Naive thymus-derived CD4-positive, alpha-beta T cell (primary cell): Measurements from ENCODE around the gene LENG1. TPM values are rescaled to one million over a fixed set of nuclear protein-coding genes. Genes with fewer than 3 reads are reported as not detected.

Source experiments
- ATAC-seq: fragments of 150-1000 bp; cut with Tn5 transposase; 2 replicates; pipeline ENCODE4 v1.10.0; 2021; ENCODE audit warnings: mild to moderate bottlenecking, moderate library complexity
- CTCF ChIA-PET: fragments of 350-600 bp; sonication (Branson Sonifier 250); formaldehyde crosslinking; loops from one replicate; lab custom pipeline; 2021; ENCODE audit warnings: antibody characterized with exemption; lab: Charles Lee
- POLR2A ChIA-PET: fragments of 350-600 bp; sonication (Branson Sonifier 250); formaldehyde crosslinking; loops from one replicate; lab custom pipeline; 2021; ENCODE audit warnings: antibody characterized with exemption, inconsistent platforms; lab: Charles Lee
- DNase-seq, 9 donors: peaks; one replicate each; pipeline versions ENCODE4 v3.0.0 to v3.0.0-alpha.2; 2020 to 2022; ENCODE audit warnings: mixed read lengths in 1 of 9
- H3K27ac ChIP-seq: one replicate; pipeline ENCODE4 v1.7.0; 2013; ENCODE audit warnings: mild to moderate bottlenecking, low read depth, low read length, moderate library complexity
- H3K27me3 ChIP-seq, 2 donors: one replicate each; pipeline ENCODE4 v1.7.0; 2013; ENCODE audit warnings: low read length in 2 of 2, mild to moderate bottlenecking in 2 of 2, moderate library complexity in 2 of 2; ENCODE audit not compliant: control insufficient read depth in 2 of 2, insufficient read depth in 2 of 2
- H3K36me3 ChIP-seq, 3 experiments: 1 replicate in 2 of 3; 2 replicates in 1 of 3; pipeline ENCODE4 v1.7.0; 2013; ENCODE audit warnings: low read length in 3 of 3, mild to moderate bottlenecking in 3 of 3, moderate library complexity in 1 of 3; ENCODE audit not compliant: insufficient read depth in 3 of 3, control insufficient read depth in 2 of 3
- H3K4me1 ChIP-seq, 2 donors: one replicate each; pipeline ENCODE4 v1.7.0; 2013; ENCODE audit warnings: low read length in 2 of 2, mild to moderate bottlenecking in 2 of 2, moderate library complexity in 1 of 2; ENCODE audit not compliant: control insufficient read depth in 2 of 2, insufficient read depth in 2 of 2
- H3K4me3 ChIP-seq: 2 replicates; pipeline ENCODE4 v1.7.0; 2013; ENCODE audit warnings: mild to moderate bottlenecking, low read length
- H3K9me3 ChIP-seq, 3 experiments: 1 replicate in 2 of 3; 2 replicates in 1 of 3; pipeline ENCODE4 v1.7.0; 2013; ENCODE audit warnings: low read length in 3 of 3; ENCODE audit not compliant: control insufficient read depth in 2 of 3
- H3K27ac Mint-ChIP-seq, 9 donors: one replicate each; pipeline ENCODE4 v1.8.0; 2020 to 2022; ENCODE audit warnings: mixed read lengths in 9 of 9, mild to moderate bottlenecking in 8 of 9, moderate library complexity in 5 of 9, inconsistent platforms in 2 of 9
- H3K27me3 Mint-ChIP-seq, 5 donors: one replicate each; pipeline ENCODE4 v1.8.0; 2021 to 2022; ENCODE audit warnings: mixed read lengths in 5 of 5, mild to moderate bottlenecking in 1 of 5
- H3K36me3 Mint-ChIP-seq, 5 donors: one replicate each; pipeline ENCODE4 v1.8.0; 2020 to 2022; ENCODE audit warnings: mixed read lengths in 5 of 5, mild to moderate bottlenecking in 3 of 5, inconsistent platforms in 1 of 5
- H3K4me1 Mint-ChIP-seq, 7 donors: one replicate each; pipeline ENCODE4 v1.8.0; 2020 to 2022; ENCODE audit warnings: mixed read lengths in 7 of 7, mild to moderate bottlenecking in 3 of 7, inconsistent platforms in 1 of 7
- H3K4me3 Mint-ChIP-seq, 10 donors: one replicate each; pipeline ENCODE4 v1.8.0; 2020 to 2022; ENCODE audit warnings: mild to moderate bottlenecking in 10 of 10, mixed read lengths in 10 of 10, moderate library complexity in 6 of 10, inconsistent platforms in 2 of 10
- H3K9me3 Mint-ChIP-seq, 11 donors: one replicate each; pipeline ENCODE4 v1.8.0; 2020 to 2022; ENCODE audit warnings: mixed read lengths in 11 of 11, mild to moderate bottlenecking in 4 of 11, inconsistent platforms in 1 of 11, moderate library complexity in 1 of 11
- intact Hi-C, 2 donors: fragments of 100-400 bp; cut with micrococcal nuclease; formaldehyde crosslinking; loops; one replicate each; pipeline ENCODE4 v1.15.1; 2023
- polyA plus RNA-seq, 2 donors: library from polyadenylated mRNA; unstranded; fragments of 300-500 nt; fragmentation: Illumina TruSeq; gene quantifications; one replicate each; pipeline ENCODE4 v1.2.3, GENCODE V29; 2021
- total RNA-seq, 6 experiments: library from RNA in 5 of 6; stranded (reverse) in 5 of 6; gene quantifications; 1 replicate in 5 of 6; 2 replicates in 1 of 6; pipeline ENCODE4 v1.2.3 and lab custom pipeline; 2021 to 2026

LENG1 gene
- total and polyA plus RNA-seq, 7 experiments from 2014 or later, result 7.1 to 20.4 (median 11.9) TPM

DNA sequence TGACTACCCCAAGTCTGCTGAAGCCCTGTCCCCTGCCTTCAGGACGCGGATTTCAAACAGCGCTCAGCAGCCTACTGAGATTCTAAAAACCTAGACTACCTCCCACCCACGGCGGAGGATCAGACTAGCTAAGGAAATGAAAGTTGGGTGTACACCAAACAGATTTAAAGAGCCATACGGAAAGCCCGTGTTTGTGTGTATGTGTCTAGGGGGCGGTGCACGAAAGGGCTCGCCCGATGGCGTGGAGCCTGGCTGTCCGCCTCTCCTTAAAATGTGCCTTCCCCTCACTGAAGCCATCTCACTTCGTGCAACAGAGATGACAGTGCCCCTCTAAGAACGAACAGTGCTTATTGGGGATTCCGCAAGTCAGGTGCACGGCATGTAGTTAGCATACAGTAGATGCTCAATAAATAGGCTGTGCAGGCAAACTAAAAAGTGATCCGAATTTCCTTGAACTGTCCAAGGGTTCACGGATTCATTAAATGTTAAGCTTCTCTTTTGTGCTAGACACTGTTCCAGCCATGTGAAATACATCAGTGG lies 639 bp downstream of the LENG1 start:
- H3K4me1 ChIP-seq, result peaks cover 41 to 54% of the 10 kb centered on the region in 2 donors
- DNase-seq, result peak in 5 of 9 donors; percentile 23 to 47 (median 34)
- ATAC-seq, result no peak
- no peaks in the 10 kb centered on the region for H3K27me3 Mint-ChIP-seq
- intact Hi-C loops, result loop anchor here (1.0 to 2.0 kb wide), 10 partner anchors 22 to 1981 kb away; partner anchors contain the start of genes CNOT3 (in 2 of the 2), MYADM (in 2 of the 2), PRPF31 (in 2 of the 2) and TFPT (in 2 of the 2)
- ChIA-PET POLR2A (interaction anchor here (0.5 to 11.2 kb wide), 16 partner anchors 9 to 291 kb away, joined by 3 to 173 read pairs (median 6); partner anchors contain the start of genes CNOT3, MBOAT7, MYADM and NDUFA3), CTCF (interaction anchor here (0.5 to 2.4 kb wide), 6 partner anchors 12 to 229 kb away, joined by 3 to 7 read pairs (median 4); partner anchors contain the start of genes CNOT3 and MBOAT7)
- peak overlapping the region; percentile 91 to 100 (median 98) for H3K4me3 Mint-ChIP-seq
- peaks cover 5 to 22% (median 17%) of the 10 kb centered on the region in 5 donors for H3K36me3 Mint-ChIP-seq
- peaks cover 45 to 89% (median 66%) of the 10 kb centered on the region in 7 donors for H3K4me1 Mint-ChIP-seq
- no peaks in the 10 kb centered on the region for H3K9me3 ChIP-seq
- peaks cover 0 to 9% (median 0%) of the 10 kb centered on the region in 11 donors for H3K9me3 Mint-ChIP-seq
- peak overlapping the region; percentile 87 for H3K27ac ChIP-seq
- H3K4me3 ChIP-seq, result peak overlapping the region; percentile 78
- H3K27ac Mint-ChIP-seq, result peak overlapping the region; percentile 95 to 100 (median 99)
- no peaks in the 10 kb centered on the region for H3K27me3 ChIP-seq
- H3K36me3 ChIP-seq, result peaks cover 10 to 49% (median 26%) of the 10 kb centered on the region in 3 experiments

DNA sequence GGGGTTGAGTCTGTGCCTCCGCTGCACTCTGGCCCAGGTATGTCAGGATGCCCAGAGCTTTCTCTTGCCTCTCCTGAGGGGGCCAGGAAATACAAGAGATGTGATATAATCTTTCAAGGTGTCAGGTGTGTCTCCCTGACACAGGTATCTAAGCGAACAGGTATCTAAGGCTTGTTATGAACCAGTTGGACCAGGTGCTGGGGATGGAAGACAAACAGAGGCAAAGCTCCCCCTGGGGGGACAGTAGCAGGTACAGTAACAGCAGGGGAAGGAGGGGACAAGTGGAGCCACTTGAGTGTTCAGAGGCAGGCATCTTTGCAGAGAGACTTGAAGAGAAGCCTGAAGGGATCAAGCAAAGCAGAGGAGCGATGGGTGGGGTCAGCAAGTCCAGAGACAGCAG lies 2.6 kb downstream of the LENG1 start:
- POLR2A ChIA-PET, result interaction anchor here (0.6 to 11.2 kb wide), 7 partner anchors 9 to 1264 kb away, joined by 3 to 173 read pairs (median 6); partner anchors contain the start of genes CNOT3, MBOAT7, PRPF31 and TFPT
- peaks cover 10 to 26% (median 21%) of the 10 kb centered on the region in 5 donors for H3K36me3 Mint-ChIP-seq
- H3K27ac ChIP-seq, result no peak overlapping the region
- H3K4me1 Mint-ChIP-seq, result peaks cover 46 to 80% (median 62%) of the 10 kb centered on the region in 7 donors
- H3K27me3 ChIP-seq, result no peaks in the 10 kb centered on the region
- H3K4me3 Mint-ChIP-seq, result peak overlapping the region; percentile 14 to 71 (median 64)
- peaks cover 0 to 10% (median 0%) of the 10 kb centered on the region in 11 donors for H3K9me3 Mint-ChIP-seq
- H3K36me3 ChIP-seq, result peaks cover 10 to 68% (median 32%) of the 10 kb centered on the region in 3 experiments
- no peak for ATAC-seq
- H3K27ac Mint-ChIP-seq, result peak overlapping the region in 7 of 9 donors; percentile 42 to 81 (median 72)
- DNase-seq, result no peak
- H3K4me3 ChIP-seq, result no peak overlapping the region
- H3K27me3 Mint-ChIP-seq, result no peaks in the 10 kb centered on the region
- peaks cover 35 to 56% of the 10 kb centered on the region in 2 donors for H3K4me1 ChIP-seq
- H3K9me3 ChIP-seq, result no peaks in the 10 kb centered on the region
- CTCF ChIA-PET, result no interaction called here
- intact Hi-C loops, result no loop called here

DNA sequence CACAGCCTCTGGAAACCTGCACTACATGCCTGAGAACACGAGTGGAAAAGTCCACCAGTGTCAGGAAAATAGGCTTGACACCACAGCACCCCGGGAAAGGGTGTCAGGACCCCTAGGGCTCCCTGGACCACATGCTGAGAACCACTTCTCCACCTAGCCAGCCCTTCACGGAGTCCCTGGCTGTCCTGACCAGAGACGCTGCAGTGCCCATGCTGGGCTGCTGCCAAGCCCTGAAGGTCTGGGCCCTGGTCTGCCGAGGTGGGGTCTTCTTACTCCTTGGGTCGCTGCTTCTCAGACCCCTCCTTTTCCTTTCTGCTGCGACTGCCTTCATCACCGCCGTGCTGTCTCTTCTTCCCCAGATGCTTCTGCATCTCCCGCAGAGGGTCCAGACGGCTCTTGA lies 3.0 kb downstream of the LENG1 start:
- peaks cover 35 to 52% of the 10 kb centered on the region in 2 donors for H3K4me1 ChIP-seq
- no peak overlapping the region for H3K27ac ChIP-seq

DNA sequence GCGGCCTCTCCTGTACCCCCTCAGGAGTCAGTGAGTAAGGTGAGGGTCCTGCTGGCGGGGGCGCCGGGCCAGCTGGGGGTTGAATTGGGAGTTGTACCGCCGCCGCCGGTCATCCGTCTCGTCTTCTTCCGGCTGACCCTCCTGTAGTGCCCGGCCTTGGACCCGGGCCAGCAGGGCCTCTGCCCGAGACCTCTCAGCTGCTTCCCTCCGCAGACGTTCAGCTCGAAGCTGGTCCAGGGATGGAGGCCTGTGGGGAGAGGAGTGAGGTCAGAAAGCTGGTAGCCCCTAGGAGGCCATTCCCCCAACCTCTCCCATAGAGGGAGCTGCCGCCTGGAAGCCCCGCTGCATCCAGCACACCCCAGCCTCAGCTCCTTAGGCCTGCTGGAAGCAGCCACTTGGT lies 3.8 kb downstream of the LENG1 start:
- H3K27me3 Mint-ChIP-seq, result no peaks in the 10 kb centered on the region
- peaks cover 0 to 10% (median 0%) of the 10 kb centered on the region in 11 donors for H3K9me3 Mint-ChIP-seq
- H3K4me3 Mint-ChIP-seq, result peak overlapping the region in 3 of 10 donors; percentile 4 to 38 (median 27)
- Histone ChIP-seq H3K36me3 (peaks cover 10 to 81% (median 32%) of the 10 kb centered on the region in 3 experiments), H3K4me1 (peaks cover 34 to 50% of the 10 kb centered on the region in 2 donors), H3K27ac (peak overlapping the region; percentile 52), H3K4me3 (no peak overlapping the region), H3K27me3 (no peaks in the 10 kb centered on the region), H3K9me3 (no peaks in the 10 kb centered on the region)
- intact Hi-C loops, result no loop called here
- peaks cover 10 to 35% (median 24%) of the 10 kb centered on the region in 5 donors for H3K36me3 Mint-ChIP-seq
- H3K27ac Mint-ChIP-seq, result peak overlapping the region in 3 of 9 donors; percentile 45 to 76 (median 59)
- DNase-seq (no peak), ATAC-seq (no peak)
- ChIA-PET POLR2A (interaction anchor here (0.9 to 11.2 kb wide), 5 partner anchors 8 to 52 kb away, joined by 4 to 173 read pairs (median 6); partner anchors contain the start of genes CNOT3 and MBOAT7), CTCF (no interaction called here)
- peaks cover 36 to 72% (median 65%) of the 10 kb centered on the region in 7 donors for H3K4me1 Mint-ChIP-seq

More for the DNA sequence above, 3.0 kb downstream of the LENG1 start:
- Mint-ChIP-seq H3K9me3 (peaks cover 0 to 10% (median 0%) of the 10 kb centered on the region in 11 donors), H3K4me3 (peak overlapping the region in 4 of 10 donors; percentile 2 to 67 (median 64)), H3K4me1 (peaks cover 41 to 76% (median 65%) of the 10 kb centered on the region in 7 donors), H3K27ac (peak overlapping the region in 4 of 9 donors; percentile 42 to 81 (median 70)), H3K27me3 (no peaks in the 10 kb centered on the region), H3K36me3 (peaks cover 10 to 30% (median 21%) of the 10 kb centered on the region in 5 donors)
- CTCF ChIA-PET, result no interaction called here
- POLR2A ChIA-PET, result interaction anchor here (0.6 to 11.2 kb wide), 8 partner anchors 9 to 1265 kb away, joined by 3 to 173 read pairs (median 6); partner anchors contain the start of genes CNOT3, MBOAT7, PRPF31 and TFPT
- no peak for ATAC-seq
- no peak for DNase-seq
- intact Hi-C loops, result no loop called here
- Histone ChIP-seq H3K36me3 (peaks cover 10 to 73% (median 32%) of the 10 kb centered on the region in 3 experiments), H3K9me3 (no peaks in the 10 kb centered on the region), H3K27me3 (no peaks in the 10 kb centered on the region), H3K4me3 (no peak overlapping the region)

DNA sequence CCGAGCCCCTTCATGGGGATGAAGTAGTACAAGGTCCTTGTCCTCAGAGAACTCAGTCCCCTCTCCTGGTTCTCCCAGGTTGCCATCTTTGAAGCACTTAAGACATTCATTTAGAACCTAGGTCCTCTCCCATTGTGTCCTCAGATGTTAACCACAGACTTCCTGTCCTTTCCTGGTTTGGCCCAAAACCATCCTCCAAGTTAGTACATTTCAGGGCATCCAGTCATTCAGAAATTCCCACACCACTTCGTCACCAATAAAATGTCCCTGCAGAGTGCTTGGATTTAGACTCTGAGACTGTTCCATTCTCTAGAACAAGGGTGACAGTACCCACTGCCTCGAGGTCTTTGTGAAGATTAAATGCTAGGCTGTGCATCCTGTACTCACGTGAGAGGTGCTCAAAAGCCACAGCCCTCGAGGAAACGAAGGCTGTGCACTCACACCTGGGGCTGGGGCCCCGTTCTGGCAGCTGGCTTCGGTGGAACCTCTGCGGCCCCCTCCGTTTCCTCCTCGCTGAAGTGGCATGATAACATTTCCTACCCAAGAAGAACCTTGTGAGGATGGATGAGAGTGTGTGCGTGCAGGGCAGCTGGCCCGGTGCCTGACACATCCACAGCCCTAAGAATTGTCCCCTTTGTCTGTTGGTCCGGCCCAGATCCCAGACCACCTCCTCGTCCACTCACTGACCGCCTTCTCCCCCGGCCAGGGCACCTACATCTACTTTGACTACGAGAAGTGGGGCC lies 4.7 kb downstream of the LENG1 start:
- no peaks in the 10 kb centered on the region for H3K27me3 ChIP-seq
- ChIA-PET POLR2A (interaction anchor here (2.0 to 11.2 kb wide), 2 partner anchors 14 to 35 kb away, joined by 7 to 173 read pairs; partner anchors contain the start of genes CNOT3 and MBOAT7), CTCF (interaction anchor here (1.0 kb wide), 1 partner anchor 18 kb away, joined by 4 read pairs; no protein-coding TSS in a partner anchor)
- Mint-ChIP-seq H3K4me3 (peak overlapping the region; percentile 47 to 78 (median 67)), H3K27ac (peak overlapping the region; percentile 65 to 96 (median 85)), H3K4me1 (peaks cover 29 to 63% (median 55%) of the 10 kb centered on the region in 7 donors), H3K27me3 (no peaks in the 10 kb centered on the region), H3K36me3 (peaks cover 13 to 38% (median 24%) of the 10 kb centered on the region in 5 donors), H3K9me3 (peaks cover 0 to 9% (median 0%) of the 10 kb centered on the region in 11 donors)
- peak overlapping the region; percentile 52 for H3K27ac ChIP-seq
- ATAC-seq, result no peak
- H3K4me3 ChIP-seq, result peak overlapping the region; percentile 6
- H3K36me3 ChIP-seq, result peaks cover 10 to 90% (median 37%) of the 10 kb centered on the region in 3 experiments
- intact Hi-C loops, result no loop called here
- no peaks in the 10 kb centered on the region for H3K9me3 ChIP-seq
- DNase-seq, result peak in 7 of 9 donors; percentile 61 to 79 (median 72)
- H3K4me1 ChIP-seq, result peaks cover 27 to 44% of the 10 kb centered on the region in 2 donors
